ENCODE data around the gene PNPLA3.

The PNPLA3 gene

GRCh38 chr22:43967069-43967468 is 43.5 kb downstream of the PNPLA3 start:
- TF ChIP-seq, protein P1, sequence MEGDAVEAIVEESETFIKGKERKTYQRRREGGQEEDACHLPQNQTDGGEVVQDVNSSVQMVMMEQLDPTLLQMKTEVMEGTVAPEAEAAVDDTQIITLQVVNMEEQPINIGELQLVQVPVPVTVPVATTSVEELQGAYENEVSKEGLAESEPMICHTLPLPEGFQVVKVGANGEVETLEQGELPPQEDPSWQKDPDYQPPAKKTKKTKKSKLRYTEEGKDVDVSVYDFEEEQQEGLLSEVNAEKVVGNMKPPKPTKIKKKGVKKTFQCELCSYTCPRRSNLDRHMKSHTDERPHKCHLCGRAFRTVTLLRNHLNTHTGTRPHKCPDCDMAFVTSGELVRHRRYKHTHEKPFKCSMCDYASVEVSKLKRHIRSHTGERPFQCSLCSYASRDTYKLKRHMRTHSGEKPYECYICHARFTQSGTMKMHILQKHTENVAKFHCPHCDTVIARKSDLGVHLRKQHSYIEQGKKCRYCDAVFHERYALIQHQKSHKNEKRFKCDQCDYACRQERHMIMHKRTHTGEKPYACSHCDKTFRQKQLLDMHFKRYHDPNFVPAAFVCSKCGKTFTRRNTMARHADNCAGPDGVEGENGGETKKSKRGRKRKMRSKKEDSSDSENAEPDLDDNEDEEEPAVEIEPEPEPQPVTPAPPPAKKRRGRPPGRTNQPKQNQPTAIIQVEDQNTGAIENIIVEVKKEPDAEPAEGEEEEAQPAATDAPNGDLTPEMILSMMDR (IDR thresholded peaks at IDR 0.05; ENCODE audit: low read depth, low read length, missing control alignments): no peak
- no peak for DNase-seq (ENCODE audit: low read depth)
- no peak overlapping the region for H3K4me3 ChIP-seq (ENCODE audit: low read depth, low read length)

GRCh38 chr22:43968614-43969013 is 45.0 kb downstream of the PNPLA3 start:
- DNase-seq (ENCODE audit: low read depth): no peak
- H3K4me3 ChIP-seq (ENCODE audit: low read depth, low read length): no peak overlapping the region
- TF ChIP-seq, protein P1 (IDR thresholded peaks at IDR 0.05; ENCODE audit: low read depth, low read length, missing control alignments): no peak

DNA sequence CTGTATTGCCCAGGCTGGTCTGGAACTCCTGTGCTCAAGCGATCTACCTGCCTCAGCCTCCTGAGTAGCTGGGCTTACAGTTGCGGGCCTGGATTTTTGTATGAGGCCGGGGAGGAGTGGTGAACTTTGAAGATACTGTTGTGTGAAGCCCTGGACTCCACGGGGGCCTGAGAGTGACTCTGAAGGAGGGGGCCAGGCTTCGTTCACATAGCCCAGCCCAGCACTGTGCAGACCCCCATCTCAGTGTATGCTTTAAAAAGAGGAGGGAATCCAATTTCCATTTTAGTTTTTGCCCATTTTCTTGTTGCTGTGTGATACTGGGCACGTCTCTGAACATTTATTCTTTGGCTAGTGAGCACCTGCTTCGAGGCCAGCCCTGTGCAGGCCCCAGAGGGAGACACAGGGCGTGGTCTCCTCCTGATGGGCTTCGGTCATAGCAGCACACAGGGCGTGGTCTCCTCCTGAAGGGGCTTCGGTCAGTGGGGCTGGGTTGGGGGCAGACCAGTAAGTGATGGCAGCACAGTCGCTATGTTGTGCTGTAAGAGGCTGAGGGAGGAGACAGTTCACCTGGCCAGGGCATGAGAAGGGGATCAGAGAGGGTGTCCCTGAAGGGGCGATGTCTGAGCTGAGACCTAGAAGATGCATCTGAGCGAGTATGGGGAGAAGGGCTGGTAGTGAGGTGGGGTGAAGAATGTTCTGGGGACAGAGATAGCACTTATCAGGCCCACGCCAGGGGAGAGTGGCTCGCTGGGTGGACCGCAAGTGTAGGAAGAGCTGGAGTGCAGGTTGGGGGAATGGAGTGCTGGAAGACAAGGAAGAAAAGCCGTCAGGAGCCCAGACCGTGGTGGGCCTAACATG is 45.6 kb downstream of the PNPLA3 start:
- no peak for DNase-seq (ENCODE audit: low read depth)

GRCh38 chr22:43969989-43970755 is 46.6 kb downstream of the PNPLA3 start:
- H3K4me3 ChIP-seq (ENCODE audit: low read depth, low read length): no peak overlapping the region
- no peak for DNase-seq (ENCODE audit: low read depth)
- TF ChIP-seq, protein P1 (IDR thresholded peaks at IDR 0.05; ENCODE audit: low read depth, low read length, missing control alignments): no peak

More for the DNA sequence above, 45.6 kb downstream of the PNPLA3 start:
- H3K4me3 ChIP-seq (ENCODE audit: low read depth, low read length): no peak overlapping the region
- TF ChIP-seq, protein P1 (IDR thresholded peaks at IDR 0.05; ENCODE audit: low read depth, low read length, missing control alignments): no peak

GRCh38 chr22:43971112-43971511 is 47.5 kb downstream of the PNPLA3 start:
- TF ChIP-seq, protein P1 (IDR thresholded peaks at IDR 0.05; ENCODE audit: low read depth, low read length, missing control alignments): no peak
- no peak for DNase-seq (ENCODE audit: low read depth)
- no peak overlapping the region for H3K4me3 ChIP-seq (ENCODE audit: low read depth, low read length)

GRCh38 chr22:43972931-43973462 is 49.4 kb downstream of the PNPLA3 start:
- TF ChIP-seq, protein P1 (IDR thresholded peaks at IDR 0.05; ENCODE audit: low read depth, low read length, missing control alignments): no peak
- DNase-seq (ENCODE audit: low read depth): no peak
- H3K4me3 ChIP-seq (ENCODE audit: low read depth, low read length): no peak overlapping the region
